ENCODE results near the gene HTT-AS. TPM values are rescaled to one million over a fixed set of nuclear protein-coding genes. Genes with fewer than 3 reads are reported as not detected.
A peak's percentile ranks its signal among the peaks of the same experiment; 100 is the strongest.

The HTT-AS gene
- total and polyA plus RNA-seq, 2 of the 13 experiments (the other 11 are each of a cell fraction or from before 2014, with no cell fraction given) = not detected

- TF ChIP-seq ATF6 (CRISPR knock-in tag; conservative IDR thresholded peaks at IDR 0.05) = no peak
- no peak for TF ChIP-seq FOSL1 (CRISPR knock-in tag; IDR thresholded peaks at IDR 0.05; ENCODE audit: borderline replicate concordance)
- no peak for TF ChIP-seq ZBTB4 (CRISPR knock-in tag; IDR thresholded peaks at IDR 0.05; ENCODE audit: borderline replicate concordance)
- TF ChIP-seq ZFY (CRISPR knock-in tag; IDR thresholded peaks at IDR 0.05) = peak; percentile 75
- TF ChIP-seq HIVEP1 (CRISPR knock-in tag; IDR thresholded peaks at IDR 0.05) = peak; percentile 80
- TF ChIP-seq ZBTB44 (CRISPR knock-in tag; IDR thresholded peaks at IDR 0.05) = no peak
- TF ChIP-seq SP140L (CRISPR knock-in tag; IDR thresholded peaks at IDR 0.05; ENCODE audit: borderline replicate concordance) = no peak
- TF ChIP-seq ZNF17 (CRISPR knock-in tag; IDR thresholded peaks at IDR 0.05) = no peak
- peak; percentile 41; the same call in 1 of the 2 replicates for TF ChIP-seq ISL2 (CRISPR knock-in tag; IDR thresholded peaks at IDR 0.05)
- peak; percentile 21; the same call in 1 of the 2 replicates for TF ChIP-seq DR1 (CRISPR knock-in tag; IDR thresholded peaks at IDR 0.05)
- no peak for TF ChIP-seq SRF (IDR thresholded peaks at IDR 0.05; ENCODE audit: low read depth, low read length)
- TF ChIP-seq ZNF282 (IDR thresholded peaks at IDR 0.05; ENCODE audit: partially characterized antibody) = no peak
- no peak for TF ChIP-seq ZNF629 (CRISPR knock-in tag; conservative IDR thresholded peaks at IDR 0.05)
- TF ChIP-seq PHB2 (IDR thresholded peaks at IDR 0.05; ENCODE audit: partially characterized antibody) = no peak
- TF ChIP-seq ZNF782 (CRISPR knock-in tag; IDR thresholded peaks at IDR 0.05; ENCODE audit: borderline replicate concordance) = no peak
- TF ChIP-seq FOXP4 (CRISPR knock-in tag; IDR thresholded peaks at IDR 0.05) = no peak
- TF ChIP-seq AHR (CRISPR knock-in tag; IDR thresholded peaks at IDR 0.05) = 0 out of 2 replicates have a peak, but pooled peaks have one; percentile 31
- no peak for TF ChIP-seq NFE2L1 (CRISPR knock-in tag; IDR thresholded peaks at IDR 0.05; ENCODE audit: borderline replicate concordance)
- TF ChIP-seq ZSCAN29 (CRISPR knock-in tag; conservative IDR thresholded peaks at IDR 0.05) = no peak
Measured at GRCh38 chr4:3073158-3074077, 920 bp downstream of the HTT-AS start (continued).
